GM12878 (cell line): ENCODE results near the gene IRF4. TPM values are rescaled to one million over a fixed set of nuclear protein-coding genes. Genes with fewer than 3 reads are reported as not detected.

Source experiments
- BRCA1 ChIP-seq: IDR thresholded peaks from 2 replicates; pipeline ENCODE4 v1.6.1; 2011; ENCODE audit warnings: low read depth, low read length, improper control_type of control experiment
- CBX5 ChIP-seq: sonication (generic); IDR thresholded peaks from 2 replicates; pipeline ENCODE4 v1.6.1; 2016; ENCODE audit warnings: low read depth, moderate library complexity, mild to moderate bottlenecking, inconsistent platforms
- CEBPZ ChIP-seq: fragments of 150-350 bp; IDR thresholded peaks from 2 replicates; pipeline ENCODE4 v1.6.1; 2016; ENCODE audit warnings: low read depth, low read length
- E4F1 ChIP-seq: fragments of 450-650 bp; IDR thresholded peaks from 2 replicates; pipeline ENCODE4 v1.6.1; 2018; ENCODE audit warnings: borderline replicate concordance, mild to moderate bottlenecking; ENCODE audit not compliant: partially characterized antibody
- FOXM1 ChIP-seq: IDR thresholded peaks from 2 replicates; pipeline ENCODE4 v1.6.1; 2012; ENCODE audit warnings: low read depth, mild to moderate bottlenecking, inconsistent platforms, low read length, moderate library complexity
- HSF1 ChIP-seq: fragments of 150-350 bp; IDR thresholded peaks from 2 replicates; pipeline ENCODE4 v1.6.1; 2014; ENCODE audit warnings: mild to moderate bottlenecking, low read depth, low read length
- IKZF1 ChIP-seq: fragments of 450-650 bp; conservative IDR thresholded peaks from 2 replicates; pipeline ENCODE4 v1.6.1; 2017; ENCODE audit warnings: antibody characterized with exemption, mild to moderate bottlenecking
- IKZF2 ChIP-seq, 2 experiments: fragments of 450-650 bp; IDR thresholded peaks; 2 replicates each; pipeline ENCODE4 v1.6.1; 2017; ENCODE audit warnings: mild to moderate bottlenecking in 2 of 2, moderate library complexity in 2 of 2
- JUNB ChIP-seq: IDR thresholded peaks from 2 replicates; pipeline ENCODE4 v1.6.1; 2016; ENCODE audit warnings: antibody characterized with exemption, mild to moderate bottlenecking
- MTA2 ChIP-seq: fragments of 450-650 bp; IDR thresholded peaks from 2 replicates; pipeline ENCODE4 v1.6.1; 2016; ENCODE audit warnings: low read depth, mild to moderate bottlenecking, moderate library complexity
- MTA3 ChIP-seq: IDR thresholded peaks from 2 replicates; pipeline ENCODE4 v1.6.1; 2012; ENCODE audit warnings: low read length, inconsistent platforms, borderline replicate concordance
- NFXL1 ChIP-seq: fragments of 450-650 bp; IDR thresholded peaks from 2 replicates; pipeline ENCODE4 v1.6.1; 2017; ENCODE audit warnings: antibody characterized with exemption, mild to moderate bottlenecking, borderline replicate concordance
- PAX5 ChIP-seq: IDR thresholded peaks from 2 replicates; pipeline ENCODE4 v1.6.1; 2011; ENCODE audit warnings: low read depth, low read length, borderline replicate concordance
- POLR2A ChIP-seq: IDR thresholded peaks from 2 replicates; pipeline ENCODE4 v1.6.1; 2011; ENCODE audit warnings: low read depth, mild to moderate bottlenecking, low read length
- POLR2AphosphoS2 ChIP-seq: IDR thresholded peaks from 2 replicates; pipeline ENCODE4 v1.6.1; 2011; ENCODE audit warnings: low read depth, mild to moderate bottlenecking, low read length, improper control_type of control experiment, moderate library complexity
- SMAD1 ChIP-seq: fragments of 450-650 bp; IDR thresholded peaks from 2 replicates; pipeline ENCODE4 v1.6.1; 2018; ENCODE audit warnings: mild to moderate bottlenecking, low read depth; ENCODE audit not compliant: partially characterized antibody
- SREBF1 ChIP-seq: IDR thresholded peaks from 2 replicates; pipeline ENCODE4 v1.6.1; 2012; ENCODE audit warnings: mild to moderate bottlenecking, low read length
- WRNIP1 ChIP-seq: IDR thresholded peaks from 2 replicates; pipeline ENCODE4 v1.6.1; 2011; ENCODE audit warnings: low read depth, low read length, improper control_type of control experiment, borderline replicate concordance
- ZBTB33 ChIP-seq: fragments of 450-650 bp; IDR thresholded peaks from 2 replicates; pipeline ENCODE4 v1.6.1; 2017; ENCODE audit warnings: mild to moderate bottlenecking
- polyA plus RNA-seq, 11 experiments: library from polyadenylated mRNA; depleted of rRNA in 4 of 11; unstranded in 6 of 11; stranded (reverse) in 5 of 11; fragments of >200 nt; fragmentation: Nextera tagmentation in 4 of 11; fragmentation: Illumina TruSeq in 1 of 11; extraction: Ambion mirVana in 4 of 11; extraction: Trizol in 1 of 11; gene quantifications; 1 replicate in 1 of 11; 2 replicates in 10 of 11; pipeline versions ENCODE4 v1.2.1 to v1.2.3, GENCODE V29; 2011 to 2016; ENCODE audit warnings: inconsistent platforms in 2 of 11, missing spikeins in 2 of 11, low read depth in 1 of 11
- total RNA-seq, 4 experiments: library from RNA; depleted of rRNA in 3 of 4; stranded (reverse); fragments of >200 nt in 3 of 4; fragmentation: Illumina TruSeq in 1 of 4; extraction: Trizol in 1 of 4; gene quantifications; 2 replicates each; pipeline versions ENCODE4 v1.2.1 to v1.2.3, GENCODE V29; 2013 to 2021

Gene IRF4
- total and polyA plus RNA-seq, 10 of the 15 experiments (the other 5 are each of a cell fraction or from before 2014, with no cell fraction given), result 50.0 to 495 (median 257) TPM

GRCh38 chr6:409370-409972 is 17.9 kb downstream of the IRF4 start (continued):
- TF ChIP-seq ZBTB33, result no peak
- TF ChIP-seq MTA3, result no peak
- TF ChIP-seq IKZF1, result no peak
- TF ChIP-seq BRCA1, result no peak
- TF ChIP-seq SMAD1, result peak; percentile 11
- TF ChIP-seq WRNIP1, result no peak
- no peak for TF ChIP-seq JUNB
- no peak for TF ChIP-seq CBX5
- no peak for TF ChIP-seq SREBF1
- no peak for TF ChIP-seq PAX5
- TF ChIP-seq IKZF2 (IDR thresholded peaks at IDR 0.05), result no peak
- TF ChIP-seq FOXM1, result no peak
- TF ChIP-seq E4F1, result no peak
- TF ChIP-seq NFXL1, result no peak
- no peak for TF ChIP-seq CEBPZ
- no peak for TF ChIP-seq MTA2
- TF ChIP-seq POLR2AphosphoS2, result peak; percentile 81
- TF ChIP-seq POLR2A, result peak; percentile 81
- TF ChIP-seq HSF1, result no peak
